K562 (cell line): Measurements from ENCODE around the gene CNP. TPM values are rescaled to one million over a fixed set of nuclear protein-coding genes. Genes with fewer than 3 reads are reported as not detected.
A peak's percentile ranks its signal among the peaks of the same experiment; 100 is the strongest.

ENCODE experiments used
- ATF7 ChIP-seq: fragments of 450-650 bp; IDR thresholded peaks from 2 replicates; pipeline ENCODE4 v1.7.1; 2014; ENCODE audit warnings: mild to moderate bottlenecking, moderate library complexity
- CBX3 ChIP-seq, 2 experiments: IDR thresholded peaks; 1 replicate in 1 of 2; 2 replicates in 1 of 2; pipeline ENCODE4 v1.6.1; 2012; ENCODE audit warnings: inconsistent platforms in 2 of 2, low read length in 2 of 2, borderline replicate concordance in 1 of 2, control low read depth in 1 of 2
- CREB1 ChIP-seq, 2 experiments: sonication (generic) in 1 of 2; formaldehyde crosslinking in 1 of 2; IDR thresholded peaks; 2 replicates each; pipeline versions ENCODE4 v1.6.1 to v1.8.0; 2012 to 2022; ENCODE audit warnings: inconsistent platforms in 1 of 2, mild to moderate bottlenecking in 1 of 2, missing genetic modification reagents in 1 of 2, moderate library complexity in 1 of 2
- KLF1 ChIP-seq: fragments of 450-650 bp; IDR thresholded peaks from 2 replicates; pipeline ENCODE4 v1.6.1; 2016; ENCODE audit warnings: missing genetic modification characterization, missing compliant biosample characterization
- MAZ ChIP-seq, 2 experiments: fragments of 450-650 bp in 1 of 2; sonication (generic) in 1 of 2; formaldehyde crosslinking; IDR thresholded peaks in 1 of 2; conservative IDR thresholded peaks in 1 of 2; 2 replicates each; pipeline versions ENCODE4 v1.4.0 to v1.5.0; 2020; ENCODE audit warnings: mild to moderate bottlenecking in 1 of 2, missing genetic modification reagents in 1 of 2
- MBD2 ChIP-seq: sonication (generic); IDR thresholded peaks from 2 replicates; pipeline ENCODE4 v1.6.1; 2016; ENCODE audit warnings: low read depth, borderline replicate concordance
- MTF1 ChIP-seq: fragments of 250-450 bp; sonication (Bioruptor Pico); IDR thresholded peaks from 2 replicates; pipeline ENCODE4 v1.9.0; 2021; ENCODE audit warnings: moderate library complexity, mild to moderate bottlenecking, inconsistent platforms, borderline replicate concordance
- NBN ChIP-seq: fragments of 450-650 bp; IDR thresholded peaks from 2 replicates; pipeline ENCODE4 v1.6.1; 2016; ENCODE audit warnings: low read depth, mild to moderate bottlenecking
- NELFE ChIP-seq: IDR thresholded peaks from 2 replicates; pipeline ENCODE4 v1.6.1; 2011; ENCODE audit warnings: mild to moderate bottlenecking; ENCODE audit not compliant: insufficient read depth, insufficient read length
- POLR2A ChIP-seq: fragments of 450-650 bp; conservative IDR thresholded peaks from 2 replicates; pipeline ENCODE4 v1.6.1; 2016
- SMARCC2 ChIP-seq: fragments of 450-650 bp; IDR thresholded peaks from 2 replicates; pipeline ENCODE4 v1.6.1; 2017; ENCODE audit warnings: antibody characterized with exemption, moderate library complexity, mild to moderate bottlenecking, low read depth
- SNIP1 ChIP-seq: fragments of 450-650 bp; IDR thresholded peaks from 2 replicates; pipeline ENCODE4 v1.7.1; 2017; ENCODE audit warnings: low read depth, mild to moderate bottlenecking
- STAG1 ChIP-seq: sonication (generic); formaldehyde crosslinking; IDR thresholded peaks from 2 replicates; pipeline ENCODE4 v1.5.0; 2020; ENCODE audit warnings: missing genetic modification reagents, borderline replicate concordance
- ZBTB7A ChIP-seq: IDR thresholded peaks from 2 replicates; pipeline ENCODE4 v1.6.1; 2011; ENCODE audit warnings: low read depth, mild to moderate bottlenecking, low read length, moderate library complexity, borderline replicate concordance; ENCODE audit not compliant: control insufficient read depth
- ZNF212 ChIP-seq: fragments of 450-650 bp; formaldehyde crosslinking; IDR thresholded peaks from 2 replicates; pipeline ENCODE4 v1.4.0; 2020; ENCODE audit warnings: mild to moderate bottlenecking
- polyA plus RNA-seq, 8 experiments: library from polyadenylated mRNA; depleted of rRNA in 4 of 8; stranded (reverse) in 5 of 8; unstranded in 3 of 8; fragments of >200 nt; fragmentation: Nextera tagmentation in 2 of 8; fragmentation: Illumina TruSeq in 1 of 8; extraction: Ambion mirVana in 2 of 8; extraction: Trizol in 1 of 8; gene quantifications; 2 replicates each; pipeline versions ENCODE4 v1.2.1 to v1.2.3, GENCODE V29; 2011 to 2014; ENCODE audit warnings: inconsistent platforms in 1 of 8, missing spikeins in 1 of 8
- total RNA-seq, 7 experiments: library from RNA; depleted of rRNA in 6 of 7; stranded (reverse); fragments of >200 nt in 6 of 7; fragmentation: Illumina TruSeq in 2 of 7; extraction: Trizol in 2 of 7; gene quantifications; 2 replicates each; pipeline versions ENCODE4 v1.2.1 to v1.2.3, GENCODE V29; 2011 to 2021; ENCODE audit warnings: low replicate concordance in 1 of 7
- TF ChIP-seq, protein P1 (sequence below), 2 experiments: fragments of 450-650 bp; IDR thresholded peaks; 2 replicates each; pipeline ENCODE4 v1.6.1; 2016
- TF ChIP-seq, protein P2 (sequence below), 2 experiments: fragments of 450-650 bp; IDR thresholded peaks; 2 replicates each; pipeline ENCODE4 v1.6.1; 2018; ENCODE audit warnings: mild to moderate bottlenecking in 2 of 2, low read depth in 1 of 2; ENCODE audit not compliant: partially characterized antibody in 2 of 2
- TF ChIP-seq, protein P3 (sequence below): fragments of 450-650 bp; IDR thresholded peaks from 2 replicates; pipeline ENCODE4 v1.6.1; 2016; ENCODE audit warnings: low read depth, mild to moderate bottlenecking, moderate library complexity
- TF ChIP-seq, protein P4 (sequence below): fragments of 450-650 bp; IDR thresholded peaks from 2 replicates; pipeline ENCODE4 v1.6.1; 2016; ENCODE audit warnings: borderline replicate concordance

Gene CNP
- total and polyA plus RNA-seq, 9 of the 15 experiments (the other 6 are each of a cell fraction or from before 2014, with no cell fraction given) = 1.7 to 52.0 (median 29.1) TPM

DNA sequence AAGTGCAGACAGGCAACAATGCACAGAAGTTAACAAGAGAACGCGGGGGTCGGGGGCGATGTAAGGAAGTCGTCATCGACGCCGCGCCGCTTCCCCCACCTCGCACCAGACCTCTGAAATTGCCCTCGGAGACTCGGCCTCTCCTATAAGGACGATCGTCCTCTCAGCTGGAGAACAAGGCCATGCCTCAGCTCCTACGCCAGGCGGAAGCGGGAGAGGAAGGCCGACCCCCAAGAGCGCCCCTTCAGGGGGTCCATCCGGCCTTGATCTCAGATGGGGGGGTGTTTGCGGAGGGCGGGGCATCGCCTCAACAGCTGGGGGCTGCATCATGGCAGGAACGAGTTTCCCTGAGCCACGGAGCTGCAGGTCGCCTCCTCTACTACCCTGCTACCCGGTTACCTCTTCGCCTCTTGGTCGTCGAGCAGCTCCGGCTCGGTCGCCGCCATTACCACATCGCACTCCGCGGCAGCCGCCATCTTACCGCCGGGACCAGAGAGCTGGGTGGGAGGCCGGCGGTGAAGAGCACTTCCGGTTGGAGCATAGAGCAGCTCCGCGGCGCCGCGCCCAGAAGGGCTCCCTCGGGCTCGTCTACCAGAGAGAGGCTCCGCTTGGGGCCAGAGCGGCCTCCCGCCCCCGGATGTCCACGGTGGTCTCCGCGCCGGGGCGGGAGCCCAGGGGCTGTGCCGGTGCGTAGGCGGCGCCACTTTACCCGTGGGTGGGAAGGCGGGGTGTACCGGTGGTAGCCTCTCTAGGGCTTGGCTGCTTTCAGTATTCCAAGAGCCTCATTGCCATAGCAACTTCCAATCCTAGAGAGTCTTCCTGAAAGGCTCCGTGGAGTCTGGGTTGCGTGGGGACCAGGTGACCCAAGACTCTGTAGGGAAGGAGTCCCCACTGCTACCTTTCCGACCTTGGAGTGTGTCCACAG lies 50.6 kb downstream of the CNP start, which contains the start of gene DNAJC7 (continued):
- TF ChIP-seq, protein P1, sequence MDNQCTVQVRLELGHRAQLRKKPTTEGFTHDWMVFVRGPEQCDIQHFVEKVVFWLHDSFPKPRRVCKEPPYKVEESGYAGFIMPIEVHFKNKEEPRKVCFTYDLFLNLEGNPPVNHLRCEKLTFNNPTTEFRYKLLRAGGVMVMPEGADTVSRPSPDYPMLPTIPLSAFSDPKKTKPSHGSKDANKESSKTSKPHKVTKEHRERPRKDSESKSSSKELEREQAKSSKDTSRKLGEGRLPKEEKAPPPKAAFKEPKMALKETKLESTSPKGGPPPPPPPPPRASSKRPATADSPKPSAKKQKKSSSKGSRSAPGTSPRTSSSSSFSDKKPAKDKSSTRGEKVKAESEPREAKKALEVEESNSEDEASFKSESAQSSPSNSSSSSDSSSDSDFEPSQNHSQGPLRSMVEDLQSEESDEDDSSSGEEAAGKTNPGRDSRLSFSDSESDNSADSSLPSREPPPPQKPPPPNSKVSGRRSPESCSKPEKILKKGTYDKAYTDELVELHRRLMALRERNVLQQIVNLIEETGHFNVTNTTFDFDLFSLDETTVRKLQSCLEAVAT (IDR thresholded peaks at IDR 0.05) = peak; percentile 11 to 74; a peak in 2 of 4 replicates
- no peak for TF ChIP-seq STAG1
- TF ChIP-seq NBN = no peak; the same call in 1 of the 2 replicates
- no peak for TF ChIP-seq ZNF212 (CRISPR knock-in tag)
- peak; percentile 65; the same call in 1 of the 2 replicates for TF ChIP-seq MBD2
- TF ChIP-seq, protein P2, sequence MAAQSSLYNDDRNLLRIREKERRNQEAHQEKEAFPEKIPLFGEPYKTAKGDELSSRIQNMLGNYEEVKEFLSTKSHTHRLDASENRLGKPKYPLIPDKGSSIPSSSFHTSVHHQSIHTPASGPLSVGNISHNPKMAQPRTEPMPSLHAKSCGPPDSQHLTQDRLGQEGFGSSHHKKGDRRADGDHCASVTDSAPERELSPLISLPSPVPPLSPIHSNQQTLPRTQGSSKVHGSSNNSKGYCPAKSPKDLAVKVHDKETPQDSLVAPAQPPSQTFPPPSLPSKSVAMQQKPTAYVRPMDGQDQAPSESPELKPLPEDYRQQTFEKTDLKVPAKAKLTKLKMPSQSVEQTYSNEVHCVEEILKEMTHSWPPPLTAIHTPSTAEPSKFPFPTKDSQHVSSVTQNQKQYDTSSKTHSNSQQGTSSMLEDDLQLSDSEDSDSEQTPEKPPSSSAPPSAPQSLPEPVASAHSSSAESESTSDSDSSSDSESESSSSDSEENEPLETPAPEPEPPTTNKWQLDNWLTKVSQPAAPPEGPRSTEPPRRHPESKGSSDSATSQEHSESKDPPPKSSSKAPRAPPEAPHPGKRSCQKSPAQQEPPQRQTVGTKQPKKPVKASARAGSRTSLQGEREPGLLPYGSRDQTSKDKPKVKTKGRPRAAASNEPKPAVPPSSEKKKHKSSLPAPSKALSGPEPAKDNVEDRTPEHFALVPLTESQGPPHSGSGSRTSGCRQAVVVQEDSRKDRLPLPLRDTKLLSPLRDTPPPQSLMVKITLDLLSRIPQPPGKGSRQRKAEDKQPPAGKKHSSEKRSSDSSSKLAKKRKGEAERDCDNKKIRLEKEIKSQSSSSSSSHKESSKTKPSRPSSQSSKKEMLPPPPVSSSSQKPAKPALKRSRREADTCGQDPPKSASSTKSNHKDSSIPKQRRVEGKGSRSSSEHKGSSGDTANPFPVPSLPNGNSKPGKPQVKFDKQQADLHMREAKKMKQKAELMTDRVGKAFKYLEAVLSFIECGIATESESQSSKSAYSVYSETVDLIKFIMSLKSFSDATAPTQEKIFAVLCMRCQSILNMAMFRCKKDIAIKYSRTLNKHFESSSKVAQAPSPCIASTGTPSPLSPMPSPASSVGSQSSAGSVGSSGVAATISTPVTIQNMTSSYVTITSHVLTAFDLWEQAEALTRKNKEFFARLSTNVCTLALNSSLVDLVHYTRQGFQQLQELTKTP (IDR thresholded peaks at IDR 0.05; ENCODE audit: low read depth in 1 of 2, partially characterized antibody in 2 of 2) = peak in 1 of 2 experiments; percentile 20
- TF ChIP-seq POLR2A = peak; percentile 95
- peak; percentile 9 for TF ChIP-seq CREB1 (IDR thresholded peaks at IDR 0.05)
- peak; percentile 11; the same call in 1 of the 2 replicates for TF ChIP-seq CREB1 (CRISPR knock-in tag; IDR thresholded peaks at IDR 0.05)
- no peak for TF ChIP-seq CBX3 (IDR thresholded peaks at IDR 0.05; ENCODE audit: borderline replicate concordance in 1 of 2, low read length in 2 of 2)
- TF ChIP-seq MTF1 (CRISPR knock-in tag) = no peak
- TF ChIP-seq NELFE = no peak
- TF ChIP-seq, protein P3, sequence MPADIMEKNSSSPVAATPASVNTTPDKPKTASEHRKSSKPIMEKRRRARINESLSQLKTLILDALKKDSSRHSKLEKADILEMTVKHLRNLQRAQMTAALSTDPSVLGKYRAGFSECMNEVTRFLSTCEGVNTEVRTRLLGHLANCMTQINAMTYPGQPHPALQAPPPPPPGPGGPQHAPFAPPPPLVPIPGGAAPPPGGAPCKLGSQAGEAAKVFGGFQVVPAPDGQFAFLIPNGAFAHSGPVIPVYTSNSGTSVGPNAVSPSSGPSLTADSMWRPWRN = no peak
- TF ChIP-seq KLF1 = no peak
- peak; percentile 85 to 91 for TF ChIP-seq MAZ (CRISPR knock-in tag; conservative IDR thresholded peaks at IDR 0.05 in 1 of 2, IDR thresholded peaks at IDR 0.05 in 1 of 2)
- peak; percentile 98 for TF ChIP-seq SNIP1
- TF ChIP-seq ZBTB7A = peak; percentile 92
- TF ChIP-seq, protein P4, sequence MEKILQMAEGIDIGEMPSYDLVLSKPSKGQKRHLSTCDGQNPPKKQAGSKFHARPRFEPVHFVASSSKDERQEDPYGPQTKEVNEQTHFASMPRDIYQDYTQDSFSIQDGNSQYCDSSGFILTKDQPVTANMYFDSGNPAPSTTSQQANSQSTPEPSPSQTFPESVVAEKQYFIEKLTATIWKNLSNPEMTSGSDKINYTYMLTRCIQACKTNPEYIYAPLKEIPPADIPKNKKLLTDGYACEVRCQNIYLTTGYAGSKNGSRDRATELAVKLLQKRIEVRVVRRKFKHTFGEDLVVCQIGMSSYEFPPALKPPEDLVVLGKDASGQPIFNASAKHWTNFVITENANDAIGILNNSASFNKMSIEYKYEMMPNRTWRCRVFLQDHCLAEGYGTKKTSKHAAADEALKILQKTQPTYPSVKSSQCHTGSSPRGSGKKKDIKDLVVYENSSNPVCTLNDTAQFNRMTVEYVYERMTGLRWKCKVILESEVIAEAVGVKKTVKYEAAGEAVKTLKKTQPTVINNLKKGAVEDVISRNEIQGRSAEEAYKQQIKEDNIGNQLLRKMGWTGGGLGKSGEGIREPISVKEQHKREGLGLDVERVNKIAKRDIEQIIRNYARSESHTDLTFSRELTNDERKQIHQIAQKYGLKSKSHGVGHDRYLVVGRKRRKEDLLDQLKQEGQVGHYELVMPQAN = peak; percentile 57
- peak; percentile 66 for TF ChIP-seq ATF7
- 0 out of 2 replicates have a peak, but pooled peaks have one; percentile 5 for TF ChIP-seq SMARCC2
